Measurements from ENCODE around the gene TXNRD2.

DNA sequence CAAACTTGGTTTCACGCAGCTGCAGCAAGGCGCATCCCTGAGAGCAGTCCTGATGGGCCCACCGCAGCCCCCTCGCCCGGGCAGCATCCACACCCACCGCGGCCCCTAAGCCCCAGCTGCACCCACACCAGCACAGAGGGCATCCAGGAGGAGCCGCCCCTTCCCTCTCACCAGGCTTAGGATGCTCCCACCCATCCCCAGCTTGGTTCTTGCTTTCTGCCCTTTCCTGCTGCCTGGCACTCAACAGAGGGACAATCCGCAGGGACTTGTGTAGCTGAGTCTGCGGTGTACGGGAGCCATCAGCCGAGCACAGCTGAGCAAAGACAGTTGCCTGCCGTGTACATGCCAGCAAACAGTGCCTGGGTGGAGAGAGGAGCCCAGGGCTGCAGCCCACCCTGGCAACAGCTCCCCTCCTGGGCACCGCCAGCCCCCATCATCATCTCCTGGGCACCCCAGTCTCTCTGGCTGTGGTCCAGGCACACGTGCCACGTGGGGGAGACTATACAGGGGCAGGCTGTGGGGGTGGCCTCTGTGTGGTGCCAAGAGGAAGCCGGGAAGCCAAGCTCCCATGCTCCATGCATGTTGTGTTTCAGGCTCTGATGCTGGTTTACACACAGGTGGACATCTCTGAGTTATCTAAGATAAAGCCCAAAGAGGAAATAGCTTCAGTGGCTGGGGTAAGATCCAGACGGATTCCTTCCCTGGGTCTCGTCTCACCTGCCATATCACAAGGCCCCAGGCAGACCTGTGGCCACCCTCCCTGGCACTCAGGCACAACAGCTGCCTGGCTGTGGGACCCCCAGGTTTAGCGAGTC is 50.9 kb downstream of the TXNRD2 start:
- no peak for TF ChIP-seq ZNF274 (IDR thresholded peaks at IDR 0.05; ENCODE audit: low read depth, low read length)
- no peak for TF ChIP-seq YY1 (IDR thresholded peaks at IDR 0.05; ENCODE audit: insufficient read depth, insufficient read length)
- no peak for TF ChIP-seq SUZ12 (IDR thresholded peaks at IDR 0.05; ENCODE audit: extremely low read depth, insufficient read depth, insufficient read length)

All from NT2/D1 (cell line).